Ammon's horn (tissue), 1 donor: ENCODE results near the gene SSUH2.

Experiments used
- DNase-seq: peaks from one replicate; pipeline ENCODE4 v3.0.0-alpha.2; 2016; ENCODE audit warnings: low spot score

The SSUH2 gene

GRCh38 chr3:8579943-8580342 lies 64.7 kb downstream of the SSUH2 start:
- DNase-seq = no peak

GRCh38 chr3:8579096-8579495 lies 65.5 kb downstream of the SSUH2 start:
- no peak for DNase-seq

- no peak for DNase-seq
Observed at GRCh38 chr3:8578282-8578681, 66.3 kb downstream of the SSUH2 start.

GRCh38 chr3:8576841-8577571 lies 67.6 kb downstream of the SSUH2 start:
- DNase-seq = no peak

GRCh38 chr3:8576436-8576835 lies 68.2 kb downstream of the SSUH2 start:
- DNase-seq = no peak

- no peak for DNase-seq
Observed at GRCh38 chr3:8575364-8576104, 69.1 kb downstream of the SSUH2 start.

GRCh38 chr3:8574670-8575322 lies 69.8 kb downstream of the SSUH2 start:
- no peak for DNase-seq

GRCh38 chr3:8574040-8574669 lies 70.4 kb downstream of the SSUH2 start:
- no peak for DNase-seq

GRCh38 chr3:8573342-8573926 lies 71.2 kb downstream of the SSUH2 start:
- DNase-seq = no peak

- no peak for DNase-seq
Observed at GRCh38 chr3:8571256-8571655, 73.3 kb downstream of the SSUH2 start.
